22Rv1 (cell line): ENCODE measurements around the gene CFAP61.

Experiments used
- H3K27ac ChIP-seq: fragments of 450-650 bp; 2 replicates; pipeline ENCODE4 v1.5.1; 2017
- ZFX ChIP-seq: fragments of 450-650 bp; IDR thresholded peaks from 2 replicates; pipeline ENCODE4 v1.6.1; 2017; ENCODE audit warnings: antibody characterized with exemption, borderline replicate concordance
- TF ChIP-seq, protein P1 (sequence below): fragments of 450-650 bp; IDR thresholded peaks from 2 replicates; pipeline ENCODE4 v1.5.1; 2017; ENCODE audit warnings: mild to moderate bottlenecking

CFAP61 gene

DNA sequence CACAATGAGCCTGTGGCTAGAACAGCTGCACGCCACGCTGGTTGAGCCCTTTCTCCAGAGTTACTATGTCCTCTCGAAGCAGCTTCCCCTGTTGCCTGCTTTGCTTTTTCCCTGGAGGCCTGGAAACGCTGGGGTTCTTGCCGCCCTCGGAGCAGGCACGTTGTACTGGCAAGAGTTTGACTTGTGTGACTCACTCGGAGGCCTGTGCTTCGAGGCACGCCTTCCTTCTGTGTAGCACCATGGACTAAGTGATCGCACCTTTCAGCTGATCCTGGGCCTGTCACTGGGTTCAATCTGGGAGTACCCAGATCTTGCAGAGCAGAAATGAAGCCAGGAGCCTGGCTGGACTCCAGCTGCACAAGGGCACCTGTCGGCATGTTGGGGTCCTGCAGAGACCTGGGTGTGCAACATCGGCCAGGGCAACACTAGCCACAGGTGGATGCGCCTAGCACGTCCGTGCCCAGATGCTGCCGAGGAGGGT is 320.8 kb downstream of the CFAP61 start:
- no peak overlapping the region for H3K27ac ChIP-seq
- no peak for TF ChIP-seq ZFX
- TF ChIP-seq, protein P1, sequence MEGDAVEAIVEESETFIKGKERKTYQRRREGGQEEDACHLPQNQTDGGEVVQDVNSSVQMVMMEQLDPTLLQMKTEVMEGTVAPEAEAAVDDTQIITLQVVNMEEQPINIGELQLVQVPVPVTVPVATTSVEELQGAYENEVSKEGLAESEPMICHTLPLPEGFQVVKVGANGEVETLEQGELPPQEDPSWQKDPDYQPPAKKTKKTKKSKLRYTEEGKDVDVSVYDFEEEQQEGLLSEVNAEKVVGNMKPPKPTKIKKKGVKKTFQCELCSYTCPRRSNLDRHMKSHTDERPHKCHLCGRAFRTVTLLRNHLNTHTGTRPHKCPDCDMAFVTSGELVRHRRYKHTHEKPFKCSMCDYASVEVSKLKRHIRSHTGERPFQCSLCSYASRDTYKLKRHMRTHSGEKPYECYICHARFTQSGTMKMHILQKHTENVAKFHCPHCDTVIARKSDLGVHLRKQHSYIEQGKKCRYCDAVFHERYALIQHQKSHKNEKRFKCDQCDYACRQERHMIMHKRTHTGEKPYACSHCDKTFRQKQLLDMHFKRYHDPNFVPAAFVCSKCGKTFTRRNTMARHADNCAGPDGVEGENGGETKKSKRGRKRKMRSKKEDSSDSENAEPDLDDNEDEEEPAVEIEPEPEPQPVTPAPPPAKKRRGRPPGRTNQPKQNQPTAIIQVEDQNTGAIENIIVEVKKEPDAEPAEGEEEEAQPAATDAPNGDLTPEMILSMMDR = no peak

DNA sequence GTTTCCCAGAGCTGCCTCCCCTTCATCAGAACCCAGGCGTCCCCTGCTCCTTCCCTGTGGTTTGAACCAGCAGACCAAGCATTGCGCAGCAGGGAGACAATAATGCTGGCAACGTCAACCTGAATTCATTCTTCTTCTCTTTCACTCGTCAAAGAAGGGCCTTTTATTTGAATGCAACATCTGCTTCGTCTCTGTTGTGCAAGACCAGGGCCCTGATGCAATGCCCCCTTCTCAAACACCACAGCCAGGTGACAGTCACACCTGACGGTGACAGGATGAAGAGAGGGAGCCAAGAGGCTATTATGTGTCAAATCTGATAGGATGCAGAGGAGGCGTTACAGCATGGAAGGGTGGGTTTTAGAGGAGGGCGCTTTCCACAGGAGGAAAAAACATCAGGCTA is 323.5 kb downstream of the CFAP61 start:
- TF ChIP-seq, protein P1 = no peak
- TF ChIP-seq ZFX = no peak

GRCh38 chr20:20386192-20386591 is 333.9 kb downstream of the CFAP61 start:
- no peak overlapping the region for H3K27ac ChIP-seq
- no peak for TF ChIP-seq ZFX
- TF ChIP-seq, protein P1 = no peak

More for the DNA sequence above, 323.5 kb downstream of the CFAP61 start:
- no peak overlapping the region for H3K27ac ChIP-seq

- no peak overlapping the region for H3K27ac ChIP-seq
- TF ChIP-seq, protein P1 = no peak
- no peak for TF ChIP-seq ZFX
Observed at GRCh38 chr20:20390393-20390792, 338.1 kb downstream of the CFAP61 start.

DNA sequence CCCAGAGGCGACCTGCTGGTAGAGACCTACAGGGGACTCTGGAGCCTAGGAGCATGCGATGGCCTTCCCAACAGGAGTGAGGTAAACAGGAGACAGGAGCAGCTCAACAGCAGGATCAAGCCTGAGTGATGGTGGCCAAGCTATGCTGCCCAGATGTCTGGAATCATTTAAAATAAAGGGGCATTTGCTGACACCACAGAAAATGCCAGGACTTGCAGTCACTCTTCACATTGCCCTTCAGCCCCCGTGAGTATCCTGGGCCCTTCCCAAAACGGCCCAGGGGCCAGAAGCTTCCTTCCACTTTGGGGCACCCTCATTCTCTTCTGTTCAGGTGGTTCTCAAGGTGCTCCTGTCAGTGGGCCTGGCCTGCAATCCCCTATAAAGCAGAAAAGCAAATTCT is 338.8 kb downstream of the CFAP61 start:
- TF ChIP-seq, protein P1 = no peak
- no peak for TF ChIP-seq ZFX
- H3K27ac ChIP-seq = no peak overlapping the region

DNA sequence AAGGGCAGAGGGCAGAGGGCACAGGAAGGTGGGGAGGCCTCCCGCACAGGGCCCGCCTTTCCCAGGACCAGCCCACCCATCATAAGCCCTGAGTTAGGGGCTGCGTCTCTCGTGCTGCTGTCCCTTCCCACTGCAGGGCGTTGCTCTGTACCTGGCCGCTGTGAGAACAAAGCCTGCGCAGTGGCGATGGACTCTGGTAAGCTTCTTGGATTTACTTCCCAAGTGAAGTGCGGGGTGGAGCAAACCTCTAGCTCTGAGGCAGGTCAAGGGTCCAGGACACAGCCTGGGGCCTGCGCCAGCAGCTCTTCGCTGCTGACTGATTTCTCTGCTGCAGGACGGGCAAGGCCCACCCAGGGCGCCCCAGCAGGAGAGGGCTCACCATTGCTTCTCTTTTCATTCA is 339.4 kb downstream of the CFAP61 start:
- no peak overlapping the region for H3K27ac ChIP-seq
- no peak for TF ChIP-seq ZFX
- TF ChIP-seq, protein P1 = no peak

GRCh38 chr20:20393207-20394120 is 341.1 kb downstream of the CFAP61 start:
- H3K27ac ChIP-seq = no peak overlapping the region
- no peak for TF ChIP-seq ZFX
- TF ChIP-seq, protein P1 = no peak
